DND-41 (cell line): Measurements from ENCODE around the gene LCE7A.

Experiments used
- ATAC-seq: fragments of 200-7000 bp; cut with Tn5 transposase; 3 replicates; pipeline ENCODE4 v1.9.1; 2021; ENCODE audit warnings: low read depth; ENCODE audit not compliant: insufficient read depth
- DNase-seq: peaks from one replicate; pipeline ENCODE4 v3.0.0-alpha.2; 2020
- H2AFZ ChIP-seq: 2 replicates; pipeline ENCODE4 v1.6.0; 2012; ENCODE audit warnings: low read depth, low read length
- H3K27ac ChIP-seq: 2 replicates; pipeline ENCODE4 v1.5.1; 2012; ENCODE audit warnings: low read length, inconsistent platforms
- H3K27me3 ChIP-seq: fragments of 200-600 bp; sonication (generic); 2 replicates; pipeline ENCODE4 v1.6.0; 2012; ENCODE audit warnings: low read length, mild to moderate bottlenecking, inconsistent platforms; ENCODE audit not compliant: insufficient read depth, poor library complexity
- H3K36me3 ChIP-seq: 2 replicates; pipeline ENCODE4 v1.5.1; 2012; ENCODE audit warnings: low read length, inconsistent platforms; ENCODE audit not compliant: insufficient read depth
- H3K4me1 ChIP-seq: 2 replicates; pipeline ENCODE4 v1.5.1; 2012; ENCODE audit warnings: mild to moderate bottlenecking, low read length; ENCODE audit not compliant: insufficient read depth
- H3K4me2 ChIP-seq: 2 replicates; pipeline ENCODE4 v1.6.0; 2012; ENCODE audit warnings: mild to moderate bottlenecking, moderate library complexity, low read length, inconsistent platforms; ENCODE audit not compliant: insufficient read depth
- H3K4me3 ChIP-seq, 2 experiments: fragments of 200-600 bp in 1 of 2; shearing (Covaris generic) in 1 of 2; 2 replicates each; pipeline ENCODE4 v1.5.1; 2012 to 2016; ENCODE audit warnings: inconsistent platforms in 2 of 2, low read length in 2 of 2, mild to moderate bottlenecking in 2 of 2, low read depth in 1 of 2, moderate library complexity in 1 of 2
- H3K79me2 ChIP-seq: 2 replicates; pipeline ENCODE4 v1.6.0; 2012; ENCODE audit warnings: low read length, inconsistent platforms; ENCODE audit not compliant: insufficient read depth
- H3K9ac ChIP-seq: 2 replicates; pipeline ENCODE4 v1.6.0; 2012; ENCODE audit warnings: low read depth, mild to moderate bottlenecking, inconsistent platforms, low read length, moderate library complexity
- H3K9me3 ChIP-seq: 2 replicates; pipeline ENCODE4 v1.5.1; 2012; ENCODE audit warnings: low read length, moderate library complexity, mild to moderate bottlenecking, inconsistent platforms; ENCODE audit not compliant: insufficient read depth, severe bottlenecking
- H4K20me1 ChIP-seq: 2 replicates; pipeline ENCODE4 v1.6.0; 2012; ENCODE audit warnings: low read length; ENCODE audit not compliant: insufficient read depth
- CTCF ChIP-seq: IDR thresholded peaks from 2 replicates; pipeline ENCODE4 v1.5.1; 2012; ENCODE audit warnings: borderline replicate concordance, low read length, moderate library complexity, mild to moderate bottlenecking; ENCODE audit not compliant: poor library complexity, severe bottlenecking; ENCODE audit errors: extremely low read depth
- EZH2 ChIP-seq: IDR thresholded peaks from 3 replicates; pipeline ENCODE4 v1.6.1; 2012; ENCODE audit warnings: borderline replicate concordance, low read depth, mild to moderate bottlenecking, moderate library complexity, low read length, inconsistent platforms; ENCODE audit not compliant: severe bottlenecking

The LCE7A gene

GRCh38 chr1:152859696-152860095 lies at the start of gene LCE7A:
LCE7A (plus strand) TSS chr1:152859996; CDS start chr1:152860698, 702 bp downstream.
- no peak for ATAC-seq

GRCh38 chr1:152811050-152811449 lies 48.7 kb upstream of the LCE7A start:
- H3K9ac ChIP-seq, result no peak overlapping the region
- ATAC-seq (no peak), DNase-seq (no peak)
- H2AFZ ChIP-seq, result no peak overlapping the region
- no peak overlapping the region for H3K27ac ChIP-seq
- H3K4me3 ChIP-seq, result no peak overlapping the region
- H4K20me1 ChIP-seq, result peaks cover 3% of the 10 kb centered on the region; the same call in 1 of the 2 replicates
- H3K27me3 ChIP-seq, result no peaks in the 10 kb centered on the region
- TF ChIP-seq CTCF (no peak), EZH2 (no peak)
- H3K4me1 ChIP-seq, result no peaks in the 10 kb centered on the region
- no peak overlapping the region for H3K4me2 ChIP-seq
- no peaks in the 10 kb centered on the region for H3K9me3 ChIP-seq
- H3K79me2 ChIP-seq, result no peaks in the 10 kb centered on the region
- H3K36me3 ChIP-seq, result no peaks in the 10 kb centered on the region

More at GRCh38 chr1:152859696-152860095, at the start of gene LCE7A:
- Histone ChIP-seq H3K27me3 (peaks cover 22% of the 10 kb centered on the region), H3K4me2 (no peak within 1 kb of the TSS), H3K27ac (no peak within 1 kb of the TSS), H2AFZ (no peak within 1 kb of the TSS), H3K9ac (no peak within 1 kb of the TSS), H3K4me1 (no peaks in the 10 kb centered on the region), H3K9me3 (no peaks in the 10 kb centered on the region), H3K79me2 (no peaks in the 10 kb centered on the region), H4K20me1 (no peaks in the 10 kb centered on the region), H3K4me3 (no peak within 1 kb of the TSS), H3K36me3 (no peaks in the 10 kb centered on the region)
- no peak for TF ChIP-seq CTCF
- no peak for TF ChIP-seq EZH2
- DNase-seq, result no peak

- no peak for DNase-seq
Measured at GRCh38 chr1:152811671-152812070, 48.1 kb upstream of the LCE7A start, which contains the start of gene LCE1B. LCE1B (plus strand) TSS chr1:152811971; CDS start chr1:152812447, 476 bp downstream.

More at GRCh38 chr1:152811671-152812070, 48.1 kb upstream of the LCE7A start, which contains the start of gene LCE1B:
- no peaks in the 10 kb centered on the region for H3K79me2 ChIP-seq
- H3K36me3 ChIP-seq, result no peaks in the 10 kb centered on the region
- no peaks in the 10 kb centered on the region for H3K4me1 ChIP-seq
- H3K4me3 ChIP-seq, result no peak within 1 kb of the TSS
- H2AFZ ChIP-seq, result no peak within 1 kb of the TSS
- no peak within 1 kb of the TSS for H3K27ac ChIP-seq
- ATAC-seq, result no peak
- no peak within 1 kb of the TSS for H3K9ac ChIP-seq
- H4K20me1 ChIP-seq, result no peaks in the 10 kb centered on the region
- TF ChIP-seq CTCF (no peak), EZH2 (no peak)
- no peaks in the 10 kb centered on the region for H3K9me3 ChIP-seq
- no peak within 1 kb of the TSS for H3K4me2 ChIP-seq
- H3K27me3 ChIP-seq, result no peaks in the 10 kb centered on the region
